NCI-H1092 treated with DMSO at 0.1 percent for 48 hours (cell line): Measurements from ENCODE around the gene DLG2.

ENCODE experiments used
- DNase-seq: peaks from one replicate; lab custom pipeline; 2025; lab: John Stamatoyannopoulos, UW

Gene DLG2

DNA sequence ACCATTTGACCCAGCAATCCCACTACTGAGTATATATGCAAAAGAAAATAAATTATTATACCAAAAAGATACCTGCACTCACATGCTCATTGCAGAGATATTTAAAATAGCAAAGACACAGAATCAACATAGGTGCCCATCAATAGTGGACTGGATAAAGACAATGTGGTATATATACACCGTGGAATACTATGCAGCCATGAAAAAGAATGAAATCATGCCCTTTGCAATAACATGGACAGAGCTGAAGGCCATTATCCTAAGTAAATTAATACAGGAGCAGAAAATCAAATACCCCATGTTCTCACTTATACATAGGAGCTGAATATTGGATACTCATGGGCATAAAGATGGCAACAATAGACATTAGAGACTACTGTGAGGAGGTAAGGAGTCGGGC is 68.7 kb downstream of the DLG2 start:
- no peak for DNase-seq

DNA sequence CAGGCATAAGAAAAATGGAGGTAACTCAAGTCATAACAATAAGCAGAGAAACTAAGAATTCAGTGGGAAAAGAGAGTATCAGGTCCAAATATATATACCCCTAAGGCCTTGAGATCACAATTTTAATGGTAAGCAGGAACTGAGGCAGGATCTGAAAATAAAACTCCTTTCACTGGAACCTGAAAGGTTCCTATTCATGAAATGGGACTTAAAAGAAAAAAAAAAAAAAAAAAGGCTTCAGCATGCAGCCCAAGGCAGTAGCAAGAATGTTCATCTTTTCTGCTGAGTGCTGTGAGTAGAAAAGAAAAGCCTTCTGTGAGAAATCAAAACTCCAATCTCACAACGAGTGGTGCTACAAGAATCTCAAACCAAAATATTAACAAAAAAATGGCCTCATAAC is 75.3 kb downstream of the DLG2 start:
- DNase-seq, result no peak

DNA sequence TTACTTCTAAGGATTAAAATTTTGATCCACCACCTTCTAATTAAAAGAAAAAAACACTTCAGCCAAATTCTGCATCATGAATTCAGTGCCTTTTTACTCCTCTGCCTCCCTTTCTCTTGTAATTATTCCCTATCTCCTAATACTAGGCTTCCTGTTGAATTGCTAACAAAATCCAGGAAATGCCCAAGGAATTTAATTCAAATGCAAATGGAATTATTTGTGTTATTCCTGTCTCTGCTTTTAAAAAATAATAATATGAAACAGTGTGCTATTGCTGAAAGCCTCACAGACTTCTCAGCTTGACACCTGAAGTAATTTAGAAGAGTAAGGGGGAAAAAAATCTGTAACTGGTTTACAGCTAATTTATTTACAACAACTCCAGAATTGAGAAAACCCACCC is 85.5 kb downstream of the DLG2 start:
- DNase-seq, result no peak

DNA sequence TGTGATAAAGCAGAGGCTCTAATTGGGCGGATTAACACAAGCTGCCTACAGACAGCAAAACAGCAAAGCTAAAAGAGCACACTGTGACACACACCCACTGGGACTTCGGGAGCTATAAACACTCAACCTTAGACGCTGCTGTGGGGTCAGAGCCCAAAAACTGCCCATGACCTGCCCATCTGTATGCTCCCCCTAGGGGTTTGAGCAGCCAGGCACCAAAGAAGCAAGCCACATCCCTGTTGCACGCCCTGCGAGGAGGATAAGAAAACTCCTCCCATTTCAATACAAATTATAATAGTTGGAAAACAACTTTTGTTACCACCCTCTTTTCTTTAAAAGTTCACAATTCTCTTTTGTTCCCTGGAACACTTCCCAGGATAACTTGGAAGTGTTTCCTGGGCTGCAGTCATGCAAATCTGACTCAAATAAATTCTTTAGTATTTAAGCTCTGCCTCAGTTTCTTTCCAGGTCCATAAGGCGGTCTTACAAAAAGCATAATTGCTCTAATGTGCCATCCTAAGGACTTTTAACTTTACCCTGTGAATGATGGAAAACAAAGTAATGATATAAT is 86.4 kb downstream of the DLG2 start:
- no peak for DNase-seq

DNA sequence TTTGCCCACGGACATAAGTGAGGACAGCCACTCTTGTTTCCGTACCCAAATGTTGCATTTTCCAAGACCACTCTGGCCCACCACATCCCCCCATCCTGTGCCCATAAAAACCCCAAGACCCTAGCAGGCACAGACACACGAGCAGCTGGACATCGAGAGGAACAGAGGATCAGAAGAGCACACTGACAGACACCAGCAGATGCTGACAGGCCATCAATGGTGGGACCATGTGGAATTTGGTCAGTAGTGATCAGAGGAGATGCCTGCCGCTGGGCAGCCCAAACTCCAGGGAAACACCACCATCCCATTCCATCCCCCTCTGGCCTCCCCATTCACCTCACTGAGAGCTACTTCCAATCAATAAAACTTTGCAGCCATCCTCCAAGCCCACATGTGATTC is 87.0 kb downstream of the DLG2 start:
- DNase-seq, result no peak

DNA sequence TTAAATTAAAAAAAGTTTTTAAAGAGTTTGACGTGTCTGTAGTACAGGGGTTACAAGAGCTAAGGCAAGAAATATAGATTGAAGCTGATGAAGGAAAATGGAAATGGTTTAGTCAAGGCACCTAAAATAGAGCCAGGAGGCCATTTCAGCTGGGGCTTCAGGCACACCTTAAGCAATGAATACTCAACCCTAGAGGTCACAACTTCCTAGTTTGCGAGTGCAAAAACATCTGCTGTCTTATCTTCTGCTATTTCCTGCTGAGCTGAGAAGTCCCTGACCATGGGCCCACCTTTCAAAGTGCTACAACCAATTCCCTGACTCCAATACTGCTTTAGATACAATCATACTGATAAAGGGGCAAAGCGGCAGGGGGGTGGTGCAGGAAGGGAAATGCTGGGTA is 87.4 kb downstream of the DLG2 start:
- no peak for DNase-seq

DNA sequence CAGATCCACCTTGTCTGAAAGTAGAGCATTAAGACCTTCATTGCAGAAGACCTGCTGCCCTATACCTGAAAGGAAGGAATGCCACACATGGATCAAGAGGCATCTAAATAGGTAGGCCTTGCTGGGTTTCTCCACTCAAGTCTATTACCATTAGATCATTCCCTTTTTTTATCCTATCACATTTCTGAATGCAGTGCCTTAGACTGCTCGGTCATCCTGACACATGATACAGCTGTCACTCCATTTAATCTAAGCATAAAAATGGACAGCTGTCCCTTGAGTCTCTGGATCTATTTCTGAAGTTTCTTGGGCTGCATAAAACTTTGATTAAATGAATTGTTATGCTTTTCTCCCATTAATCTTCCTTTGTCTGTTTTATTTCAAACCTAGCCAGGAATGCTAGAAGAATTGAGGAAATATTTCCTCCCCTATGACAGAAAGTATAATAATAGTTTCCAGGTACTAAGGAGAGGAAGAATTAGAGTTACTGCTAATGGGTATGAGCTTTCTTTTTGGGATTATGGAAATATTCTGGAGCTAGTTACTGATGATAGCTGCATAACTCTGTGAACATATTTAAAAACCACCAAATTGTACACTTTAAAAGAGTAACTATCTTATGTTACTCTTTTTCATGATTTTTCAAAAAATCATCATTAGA is 88.0 kb downstream of the DLG2 start:
- DNase-seq, result no peak

DNA sequence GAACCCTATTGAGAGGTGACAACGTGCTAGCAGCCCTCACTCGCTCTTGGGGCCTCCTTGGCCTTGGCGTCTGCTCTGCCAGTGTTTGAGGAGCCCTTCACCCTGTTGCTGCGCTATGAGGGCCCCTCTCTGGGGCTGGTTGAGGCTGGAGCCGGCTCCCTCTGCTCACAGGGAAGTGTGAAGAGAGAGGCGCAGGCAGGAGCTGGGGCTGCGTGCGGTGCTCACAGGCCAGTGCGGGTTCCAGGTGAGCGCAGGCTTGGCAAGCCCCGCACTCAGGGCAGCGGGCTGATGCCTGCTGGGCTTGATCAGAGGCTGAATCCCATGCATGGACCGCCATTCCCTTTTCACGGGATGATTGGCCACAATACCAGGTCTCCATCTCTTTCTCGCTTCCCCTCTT is 90.7 kb downstream of the DLG2 start:
- DNase-seq, result no peak

DNA sequence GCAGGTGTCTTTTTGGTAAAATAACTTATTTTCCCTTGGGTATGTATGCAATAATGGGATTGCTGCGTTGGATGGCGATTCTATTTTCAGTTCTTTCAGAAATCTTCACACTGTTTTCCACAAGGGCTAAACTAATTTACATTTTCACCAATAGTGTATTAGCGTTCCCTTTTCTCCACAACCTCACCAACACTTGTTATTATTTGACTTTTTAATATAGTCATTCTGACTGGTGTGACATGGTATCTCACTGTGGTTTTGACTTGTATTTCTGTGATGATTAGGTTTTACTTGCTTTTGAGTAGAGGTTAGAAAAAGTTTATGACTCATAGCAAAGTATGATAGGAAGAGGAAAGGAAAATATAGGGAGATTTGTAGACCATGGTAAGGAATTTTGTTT is 92.3 kb downstream of the DLG2 start:
- DNase-seq, result no peak

DNA sequence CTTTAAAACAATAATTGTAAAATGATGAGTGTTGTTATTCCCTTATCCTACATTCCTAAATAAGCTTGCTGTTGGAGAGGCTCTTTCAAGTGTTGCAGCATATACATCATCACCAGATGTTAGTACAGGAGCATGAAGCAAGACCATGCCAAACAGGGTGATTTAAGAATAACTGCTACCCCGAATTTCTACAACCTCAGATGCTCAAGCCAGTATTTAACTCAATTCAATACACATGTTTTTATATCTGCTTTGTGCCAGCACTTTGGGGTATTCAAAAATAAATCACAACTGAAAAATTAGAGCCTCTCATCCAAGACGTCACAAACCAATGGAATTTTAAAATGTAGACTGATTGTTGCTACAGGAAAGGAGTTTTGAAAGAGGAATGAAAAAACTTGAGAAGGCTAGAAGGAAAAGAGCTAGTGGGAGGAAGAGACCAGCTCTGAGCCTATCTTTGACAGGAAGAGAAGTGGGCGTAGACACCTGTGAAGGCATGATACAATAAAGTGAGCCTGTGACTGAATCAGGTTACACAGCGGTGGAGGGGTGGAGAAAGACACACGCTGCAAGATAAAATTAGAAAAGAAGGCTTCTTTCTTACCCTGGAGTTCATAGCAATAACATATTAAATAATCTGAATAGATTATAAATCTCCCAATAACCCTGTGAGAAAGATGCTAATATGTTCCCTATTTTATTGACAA is 95.8 kb downstream of the DLG2 start:
- DNase-seq, result no peak

DNA sequence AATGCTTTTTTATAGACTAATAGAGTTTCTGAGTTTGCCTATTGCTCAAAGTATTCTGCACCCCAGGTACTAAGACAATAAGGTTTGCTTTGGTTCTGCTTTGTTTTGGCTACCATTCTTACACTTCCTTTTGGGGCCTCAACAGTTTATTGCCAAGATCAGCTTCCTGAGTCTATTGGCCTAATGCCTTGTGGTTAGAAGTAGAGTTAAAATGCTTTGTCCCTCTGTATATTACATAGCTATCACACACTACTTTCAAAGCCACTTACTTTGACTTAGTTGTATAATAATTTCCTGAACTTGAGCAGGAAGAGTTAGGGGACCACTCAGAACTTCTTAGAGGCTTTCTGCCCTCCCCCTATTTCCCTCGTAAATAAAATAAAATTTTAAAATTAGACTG is 96.5 kb downstream of the DLG2 start:
- DNase-seq, result no peak

DNA sequence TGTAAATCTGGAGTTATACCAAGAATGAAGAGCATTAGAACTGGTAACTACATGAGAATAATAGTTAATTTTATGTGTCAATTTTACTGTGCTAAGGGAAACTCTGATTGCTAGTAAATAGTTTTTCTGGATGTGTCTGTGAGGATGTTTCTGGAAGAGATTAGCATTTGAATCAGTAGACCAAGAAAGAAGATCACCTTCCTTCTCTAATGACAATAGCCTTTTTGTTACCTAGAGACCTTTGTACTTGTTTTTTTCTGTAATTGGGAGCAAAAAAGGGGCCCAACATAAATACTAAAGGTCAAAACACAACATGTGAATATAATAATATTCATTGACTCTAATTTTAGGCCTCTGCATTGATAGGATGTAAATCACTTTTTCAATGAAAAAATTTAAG is 100.6 kb downstream of the DLG2 start:
- no peak for DNase-seq

DNA sequence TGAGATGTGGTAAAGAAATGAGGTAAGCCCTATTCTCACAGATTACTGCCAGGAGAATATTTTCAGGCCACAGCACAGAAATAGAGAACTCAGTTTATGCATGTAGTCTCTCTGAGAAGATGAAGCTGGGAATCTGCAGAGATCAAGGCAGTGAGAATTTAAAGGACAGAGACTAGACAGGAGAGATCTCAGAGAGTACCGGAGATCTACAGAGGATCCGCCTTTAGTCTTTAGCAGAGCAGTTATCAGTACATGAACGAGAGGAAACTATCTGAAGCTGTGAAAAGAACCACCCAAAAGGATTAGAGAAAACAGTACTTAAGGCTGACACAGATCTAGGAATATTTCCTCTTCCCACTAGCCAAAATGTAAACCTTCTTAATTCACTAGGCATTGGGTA is 101.5 kb downstream of the DLG2 start:
- no peak for DNase-seq

DNA sequence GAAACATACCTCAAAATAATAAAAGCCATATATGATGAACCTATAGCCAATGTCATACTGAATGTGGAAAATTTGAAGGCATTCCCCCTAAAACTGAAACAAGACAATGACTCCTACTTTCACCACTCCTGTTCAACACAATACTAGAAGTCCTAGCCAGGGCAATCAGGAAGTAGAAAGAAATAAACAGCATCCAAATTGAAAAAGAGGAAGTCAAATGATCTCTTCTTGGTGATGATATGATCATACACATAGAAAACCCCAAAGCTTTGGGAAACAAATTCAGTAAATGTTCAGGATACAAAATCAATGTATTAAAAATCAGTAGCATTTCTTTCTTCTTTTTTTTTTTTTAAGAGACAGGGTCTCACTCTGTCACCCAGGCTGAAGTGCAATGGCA is 109.9 kb downstream of the DLG2 start:
- no peak for DNase-seq

DNA sequence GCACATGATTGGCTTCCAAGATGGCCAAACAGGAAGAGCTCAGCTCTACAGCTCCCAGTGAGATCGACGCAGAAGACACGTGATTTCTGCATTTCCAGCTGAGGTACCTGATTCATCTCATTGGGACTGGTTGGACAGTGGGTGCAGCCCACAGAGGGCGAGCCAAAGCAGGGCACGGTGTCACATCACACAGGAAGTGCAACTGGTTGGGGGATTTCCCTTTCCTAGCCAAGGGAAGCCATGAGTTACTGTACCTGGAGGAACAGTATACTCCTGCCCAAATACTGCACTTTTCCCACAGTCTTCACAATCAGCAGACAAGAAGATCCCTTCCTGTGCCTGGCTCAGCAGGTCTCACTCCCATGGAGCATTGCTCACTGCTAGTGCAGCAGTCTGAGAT is 131.2 kb downstream of the DLG2 start:
- no peak for DNase-seq

DNA sequence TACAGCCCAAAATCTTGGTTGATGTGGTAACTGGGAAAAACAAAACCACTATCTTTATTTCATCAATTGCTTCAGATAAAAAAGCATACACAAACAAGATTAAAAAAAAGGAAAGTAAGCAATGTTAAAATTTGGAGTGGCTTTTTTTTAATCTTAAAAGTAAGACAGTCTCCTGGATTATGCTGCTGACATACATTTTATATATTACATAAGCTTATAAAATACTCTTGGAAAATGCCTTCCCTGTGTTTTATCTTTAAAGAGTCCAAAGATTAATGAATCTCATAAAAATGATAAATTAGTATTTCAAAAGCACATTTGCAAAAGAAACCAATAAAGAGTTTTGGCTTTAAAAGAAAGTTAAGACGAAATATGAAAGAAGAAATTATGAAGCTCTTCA is 132.7 kb downstream of the DLG2 start:
- DNase-seq, result no peak

DNA sequence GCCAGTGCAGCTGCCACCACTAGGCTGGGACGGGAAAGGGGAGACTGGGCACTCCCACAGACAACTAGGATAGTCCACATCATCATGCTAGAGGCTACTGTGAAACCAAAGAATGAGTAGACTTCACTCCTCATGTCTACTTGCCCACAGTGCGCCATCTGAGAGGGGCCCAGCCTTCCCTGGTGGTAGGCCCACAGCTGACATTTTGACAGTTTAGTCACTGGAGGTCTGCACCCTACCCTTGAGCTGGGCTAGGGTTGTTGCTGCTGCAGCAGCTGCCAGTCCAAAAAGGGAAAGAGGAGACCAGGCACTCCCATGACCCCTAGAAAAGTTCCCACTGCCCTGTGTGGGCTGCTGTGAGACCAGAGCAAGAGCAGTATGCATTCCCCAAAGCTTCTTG is 141.2 kb downstream of the DLG2 start:
- no peak for DNase-seq

DNA sequence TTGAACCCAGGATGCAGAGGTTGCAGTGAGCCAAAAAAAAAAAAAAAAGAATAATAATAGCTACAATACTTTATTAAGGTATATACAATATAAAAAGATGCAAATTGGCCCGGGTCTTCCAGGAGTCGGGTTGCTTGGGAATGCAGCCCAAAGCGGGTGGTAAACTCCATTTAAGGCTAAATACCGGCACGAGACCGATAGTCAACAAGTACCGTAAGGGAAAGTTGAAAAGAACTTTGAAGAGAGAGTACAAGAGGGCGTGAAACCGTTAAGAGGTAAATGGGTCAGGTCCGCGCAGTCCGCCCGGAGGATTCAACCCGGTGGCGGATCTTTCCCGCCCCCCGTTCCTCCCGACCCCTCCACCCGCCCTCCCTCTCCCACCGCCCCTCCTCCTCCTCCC is 143.3 kb downstream of the DLG2 start:
- DNase-seq, result no peak

DNA sequence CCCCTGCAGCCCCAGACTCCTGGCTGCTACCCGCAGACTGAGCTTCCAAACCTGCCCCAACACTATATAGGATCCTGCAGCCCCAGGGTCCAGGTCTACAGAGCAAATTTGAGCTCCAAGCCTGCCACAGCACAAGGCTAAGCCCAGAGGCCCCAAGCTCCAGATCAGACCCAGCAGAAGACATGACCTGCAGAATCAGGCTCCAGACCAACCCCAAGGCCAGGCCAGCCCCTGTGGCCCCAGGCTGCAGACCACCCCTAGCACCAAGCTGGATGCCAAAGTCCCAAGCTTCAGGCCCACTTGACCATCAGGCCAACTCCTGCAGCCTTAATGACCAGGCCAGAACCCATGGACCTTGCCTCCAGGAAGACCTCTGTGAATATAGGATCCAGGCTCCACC is 145.3 kb downstream of the DLG2 start:
- no peak for DNase-seq

DNA sequence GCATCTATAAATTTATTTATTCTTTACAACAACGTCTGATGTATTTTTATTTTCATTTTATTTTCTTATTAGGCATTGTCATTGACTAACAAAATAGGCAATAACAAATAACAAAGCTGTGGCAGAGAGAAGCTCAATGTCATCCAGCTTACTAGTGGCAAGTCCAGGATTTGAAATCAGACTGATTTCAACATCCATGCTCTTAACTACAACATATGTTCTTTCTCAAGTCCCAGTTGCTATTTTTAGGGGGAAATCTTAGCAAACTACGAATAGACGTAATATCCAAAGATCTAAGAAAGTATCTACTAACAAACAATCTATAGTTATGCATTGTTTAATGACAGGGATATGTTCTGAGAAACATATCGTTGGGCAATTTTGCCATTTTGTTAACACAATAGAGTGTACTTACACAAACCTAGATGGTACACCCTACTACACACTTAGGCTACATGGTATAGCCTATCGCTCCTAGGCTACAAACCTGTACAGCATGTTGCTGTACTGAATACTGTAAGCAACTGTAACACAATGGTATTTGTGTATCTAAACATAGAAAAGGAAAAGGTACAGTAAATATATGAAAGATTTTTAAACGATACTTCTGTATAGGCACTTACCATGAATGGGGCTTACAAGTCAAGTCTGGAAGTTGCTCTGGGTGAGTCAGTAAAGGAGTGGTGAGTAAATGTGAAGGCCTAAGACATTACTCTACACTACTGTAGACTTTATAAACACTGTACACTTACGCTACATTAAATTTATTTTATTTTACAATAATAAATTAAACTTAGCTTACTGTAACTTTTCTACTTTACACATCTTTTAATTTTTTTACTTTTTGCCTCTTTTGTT is 151.3 kb downstream of the DLG2 start:
- DNase-seq, result no peak

DNA sequence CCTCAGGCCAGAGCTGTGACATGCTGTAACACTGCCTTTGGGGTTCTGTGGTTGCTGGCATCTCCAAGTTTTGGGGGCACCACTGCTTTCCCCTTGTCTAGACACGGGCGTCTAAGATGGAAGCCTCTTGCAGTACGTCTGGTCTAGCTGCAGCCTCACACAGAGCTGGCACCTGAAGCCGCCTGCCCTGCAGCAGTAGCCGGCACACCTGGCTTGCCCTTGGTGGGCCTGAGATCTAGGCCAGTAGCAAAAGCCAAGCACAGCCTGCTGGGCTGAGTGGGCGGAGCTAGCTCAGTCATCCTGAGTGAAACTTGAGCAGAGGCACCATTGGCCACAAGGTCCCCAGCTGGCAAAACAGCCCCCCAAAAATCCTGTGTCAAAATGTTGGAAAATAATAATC is 154.2 kb downstream of the DLG2 start:
- no peak for DNase-seq

DNA sequence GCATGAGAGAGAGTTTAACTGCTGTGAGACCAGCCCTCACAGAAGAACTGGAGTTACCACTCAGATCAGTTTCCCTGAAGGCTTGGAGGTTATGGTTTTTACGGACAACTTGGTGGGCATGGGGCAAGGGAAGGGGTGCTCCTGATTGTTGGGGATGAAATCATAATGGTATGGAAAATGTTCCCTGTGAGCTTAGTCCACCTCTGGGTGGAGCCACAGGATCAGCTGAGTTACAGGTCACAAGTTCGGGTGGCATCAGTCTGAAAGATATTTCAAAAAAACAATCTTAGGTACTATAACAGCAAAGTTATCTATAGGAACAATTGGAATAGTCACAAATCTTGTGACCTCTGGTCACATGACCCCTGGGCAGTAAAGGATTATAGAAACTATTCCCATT is 162.9 kb downstream of the DLG2 start:
- no peak for DNase-seq

DNA sequence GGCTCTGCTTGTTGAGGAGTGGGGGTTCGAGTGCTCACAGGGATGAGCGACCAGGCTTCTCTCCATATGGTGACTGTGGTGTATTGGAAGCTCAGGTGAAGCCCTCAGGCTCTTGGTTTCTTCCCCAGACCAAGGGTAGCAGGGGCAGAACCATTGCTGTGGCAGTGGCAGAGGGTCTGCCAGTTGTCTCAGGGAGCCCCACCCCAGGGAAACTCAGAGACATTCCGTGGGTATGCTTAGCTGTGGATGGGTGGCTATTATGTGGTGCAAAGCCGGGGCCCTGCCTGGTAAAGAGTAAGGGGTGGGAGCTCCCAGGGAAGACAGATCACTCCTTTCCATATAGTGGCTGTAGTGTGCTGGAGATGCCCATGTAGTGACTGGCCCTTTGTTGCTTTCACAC is 167.8 kb downstream of the DLG2 start:
- DNase-seq, result no peak
